H9 (cell line): ENCODE results near the gene TPH1. TPM values are rescaled to one million over a fixed set of nuclear protein-coding genes. Genes with fewer than 3 reads are reported as not detected.

Experiments used
- DNase-seq: peaks from one replicate; pipeline ENCODE4 v3.0.0-alpha.2; 2017
- H2AFZ ChIP-seq: one replicate; pipeline ENCODE4 v1.6.1; 2013; ENCODE audit warnings: mild to moderate bottlenecking, low read length, control low read depth, moderate library complexity
- H2AK5ac ChIP-seq: 2 replicates; pipeline ENCODE4 v1.6.1; 2013; ENCODE audit warnings: low read length, control low read depth, mixed read lengths; ENCODE audit not compliant: insufficient read length
- H2BK120ac ChIP-seq: one replicate; pipeline ENCODE4 v1.6.1; 2013; ENCODE audit warnings: low read depth, mild to moderate bottlenecking, low read length, control low read depth, inconsistent platforms; ENCODE audit not compliant: poor library complexity, severe bottlenecking
- H2BK12ac ChIP-seq: 2 replicates; pipeline ENCODE4 v1.6.1; 2013; ENCODE audit warnings: low read length, control low read depth, mixed read lengths, low read depth; ENCODE audit not compliant: insufficient read length
- H2BK15ac ChIP-seq: 2 replicates; pipeline ENCODE4 v1.6.1; 2013; ENCODE audit warnings: low read depth, low read length, control low read depth
- H2BK20ac ChIP-seq: one replicate; pipeline ENCODE4 v1.6.1; 2013; ENCODE audit warnings: low read depth, mild to moderate bottlenecking, low read length, control low read depth, inconsistent platforms; ENCODE audit not compliant: poor library complexity, severe bottlenecking
- H2BK5ac ChIP-seq: 2 replicates; pipeline ENCODE4 v1.6.1; 2013; ENCODE audit warnings: low read length, control low read depth, mixed read lengths; ENCODE audit not compliant: insufficient read length
- H3K14ac ChIP-seq: 2 replicates; pipeline ENCODE4 v1.6.1; 2013; ENCODE audit warnings: low read length, control low read depth; ENCODE audit not compliant: insufficient read depth
- H3K18ac ChIP-seq: 2 replicates; pipeline ENCODE4 v1.6.1; 2013; ENCODE audit warnings: low read depth, mild to moderate bottlenecking, mixed read lengths, low read length, control low read depth; ENCODE audit not compliant: insufficient read length
- H3K23ac ChIP-seq: 2 replicates; pipeline ENCODE4 v1.6.1; 2013; ENCODE audit warnings: low read length, control low read depth, mixed read lengths, low read depth; ENCODE audit not compliant: insufficient read length
- H3K23me2 ChIP-seq: 2 replicates; pipeline ENCODE4 v1.6.1; 2013; ENCODE audit warnings: low read depth, mild to moderate bottlenecking, mixed read lengths, low read length, control low read depth; ENCODE audit not compliant: insufficient read length, poor library complexity, severe bottlenecking
- H3K27ac ChIP-seq: 2 replicates; pipeline ENCODE4 v1.5.1; 2013; ENCODE audit warnings: low read length, control low read depth, mixed read lengths, low read depth; ENCODE audit not compliant: insufficient read length
- H3K27me3 ChIP-seq: 2 replicates; pipeline ENCODE4 v1.6.1; 2013; ENCODE audit warnings: low read length, control low read depth, inconsistent platforms; ENCODE audit not compliant: insufficient read depth
- H3K4ac ChIP-seq: 2 replicates; pipeline ENCODE4 v1.6.1; 2013; ENCODE audit warnings: low read depth, mild to moderate bottlenecking, control low read depth, inconsistent platforms, low read length, moderate library complexity
- H3K4me1 ChIP-seq: 2 replicates; pipeline ENCODE4 v1.6.1; 2013; ENCODE audit warnings: low read length, control low read depth, inconsistent platforms; ENCODE audit not compliant: insufficient read depth
- H3K4me2 ChIP-seq: 2 replicates; pipeline ENCODE4 v1.6.1; 2013; ENCODE audit warnings: low read length, control low read depth, mixed read lengths; ENCODE audit not compliant: insufficient read length, insufficient read depth
- H3K56ac ChIP-seq: 2 replicates; pipeline ENCODE4 v1.6.1; 2013; ENCODE audit warnings: low read depth, mild to moderate bottlenecking, mixed read lengths, low read length, control low read depth; ENCODE audit not compliant: insufficient read length
- H3K79me1 ChIP-seq: 2 replicates; pipeline ENCODE4 v1.6.1; 2013; ENCODE audit warnings: low read depth, mild to moderate bottlenecking, moderate library complexity, low read length, control low read depth, inconsistent platforms; ENCODE audit not compliant: insufficient read depth, poor library complexity, severe bottlenecking
- H3K79me2 ChIP-seq: 2 replicates; pipeline ENCODE4 v1.6.1; 2013; ENCODE audit warnings: low read length, control low read depth, inconsistent platforms; ENCODE audit not compliant: insufficient read depth
- H3K9ac ChIP-seq: 2 replicates; pipeline ENCODE4 v1.6.1; 2013; ENCODE audit warnings: low read length, control low read depth, mixed read lengths; ENCODE audit not compliant: insufficient read length; ENCODE audit errors: extremely low read depth
- H3K9me3 ChIP-seq: one replicate; pipeline ENCODE4 v1.6.1; 2013; ENCODE audit warnings: low read depth, low read length, inconsistent platforms; ENCODE audit not compliant: control insufficient read depth
- H3T11ph ChIP-seq: one replicate; pipeline ENCODE4 v1.6.1; 2013; ENCODE audit warnings: mild to moderate bottlenecking, low read length, control low read depth, inconsistent platforms
- H4K20me1 ChIP-seq: one replicate; pipeline ENCODE4 v1.6.1; 2013; ENCODE audit not compliant: control insufficient read depth, insufficient read length, insufficient read depth
- H4K5ac ChIP-seq: 2 replicates; pipeline ENCODE4 v1.6.1; 2013; ENCODE audit warnings: low read depth, mild to moderate bottlenecking, mixed read lengths, low read length, control low read depth; ENCODE audit not compliant: insufficient read length
- H4K8ac ChIP-seq: replicated peaks from 2 replicates; pipeline ENCODE4 v1.6.1; 2013; ENCODE audit warnings: low read length, control low read depth, mixed read lengths, low read depth; ENCODE audit not compliant: insufficient read length
- H4K91ac ChIP-seq: 2 replicates; pipeline ENCODE4 v1.6.1; 2013; ENCODE audit warnings: low read depth, mild to moderate bottlenecking, moderate library complexity, mixed read lengths, low read length, control low read depth; ENCODE audit not compliant: insufficient read length
- H3K27ac Mint-ChIP-seq, 3 experiments: 2 replicates in 2 of 3; 3 replicates in 1 of 3; pipeline ENCODE4 v1.8.0; 2020 to 2021; ENCODE audit warnings: mixed read lengths in 3 of 3, mild to moderate bottlenecking in 1 of 3, moderate library complexity in 1 of 3
- H3K27me3 Mint-ChIP-seq: 2 replicates; pipeline ENCODE4 v1.8.0; 2021; ENCODE audit warnings: low read depth, mild to moderate bottlenecking, moderate library complexity, mixed read lengths
- H3K36me3 Mint-ChIP-seq, 3 experiments: 2 replicates in 2 of 3; 3 replicates in 1 of 3; pipeline ENCODE4 v1.8.0; 2020 to 2021; ENCODE audit warnings: low read depth in 3 of 3, mixed read lengths in 3 of 3; ENCODE audit not compliant: insufficient read depth in 1 of 3
- H3K4me1 Mint-ChIP-seq, 2 experiments: 2 replicates each; pipeline ENCODE4 v1.8.0; 2020; ENCODE audit warnings: mixed read lengths in 2 of 2
- H3K4me3 Mint-ChIP-seq, 2 experiments: 2 replicates in 1 of 2; 3 replicates in 1 of 2; pipeline ENCODE4 v1.8.0; 2020 to 2021; ENCODE audit warnings: mild to moderate bottlenecking in 2 of 2, mixed read lengths in 2 of 2, moderate library complexity in 1 of 2
- H3K9me3 Mint-ChIP-seq, 2 experiments: 2 replicates in 1 of 2; 3 replicates in 1 of 2; pipeline ENCODE4 v1.8.0; 2020; ENCODE audit warnings: mild to moderate bottlenecking in 2 of 2, mixed read lengths in 2 of 2, moderate library complexity in 1 of 2
- CTCF ChIP-seq: fragments of 200-600 bp; sonication (generic); conservative IDR thresholded peaks from 3 replicates; pipeline ENCODE4 v1.8.0; 2021; ENCODE audit warnings: antibody characterized with exemption, mild to moderate bottlenecking
- WGBS: extraction: QIAGEN DNeasy Blood & Tissue Kit; methylation state at CpG from one replicate; pipeline ENCODE4 v1.1.7; 2013; ENCODE audit warnings: missing lambda C conversion rate, low lambda C conversion rate, mixed read lengths; ENCODE audit not compliant: insufficient read length; ENCODE audit errors: extremely low coverage; 5-methylcytosine and 5-hydroxymethylcytosine counted together
- total RNA-seq: library from RNA; stranded (reverse); gene quantifications from 2 replicates; pipeline ENCODE4 v1.2.1, GENCODE V29; 2021

TPH1 gene
- total RNA-seq, 1 experiment from 2014 or later, result 0.17 TPM

DNA sequence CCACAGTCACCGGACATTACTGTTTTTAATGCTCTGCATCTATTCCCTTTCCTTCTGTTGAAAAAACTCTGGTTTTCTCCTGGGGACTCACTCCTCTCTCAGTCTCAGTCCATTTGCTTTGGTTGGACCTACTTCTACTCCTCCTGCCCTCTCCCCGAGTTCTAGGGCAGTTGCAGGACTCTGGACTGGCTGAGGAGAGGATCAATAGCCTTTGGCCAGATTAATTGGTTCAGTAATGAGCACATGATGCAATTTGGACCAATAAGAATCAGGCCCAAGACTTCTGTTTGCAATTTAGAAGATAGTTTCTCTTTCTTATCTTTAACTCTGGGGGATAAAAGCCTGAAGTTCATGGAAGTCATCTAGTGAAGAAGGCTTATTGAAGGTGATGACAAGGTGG, 15.3 kb upstream of the TPH1 start:
- H3K79me2 ChIP-seq, result no peaks in the 10 kb centered on the region
- H3K18ac ChIP-seq, result no peak overlapping the region
- H4K8ac ChIP-seq, result no peak overlapping the region
- H3K27me3 ChIP-seq, result no peaks in the 10 kb centered on the region
- no peak overlapping the region for H2BK5ac ChIP-seq
- no peak overlapping the region for H2BK12ac ChIP-seq
- Mint-ChIP-seq H3K27ac (no peak overlapping the region), H3K4me1 (0 out of 4 replicates have a peak, but pooled peaks cover 0 to 2% of the 10 kb centered on the region in 2 experiments), H3K9me3 (no peaks in the 10 kb centered on the region), H3K27me3 (no peaks in the 10 kb centered on the region), H3K4me3 (no peak overlapping the region), H3K36me3 (no peaks in the 10 kb centered on the region)
- H2BK15ac ChIP-seq, result no peak overlapping the region
- no peaks in the 10 kb centered on the region for H4K20me1 ChIP-seq
- TF ChIP-seq CTCF, result no peak
- H4K91ac ChIP-seq, result no peak overlapping the region
- H3K4me1 ChIP-seq, result no peaks in the 10 kb centered on the region
- DNase-seq, result no peak
- H2BK20ac ChIP-seq, result no peak overlapping the region
- H4K5ac ChIP-seq, result no peak overlapping the region
- H3K4me2 ChIP-seq, result no peak overlapping the region
- no peak overlapping the region for H3K23ac ChIP-seq
- WGBS, result no CpG with 5 or more reads among the region's 2 CpGs
- no peak overlapping the region for H2AFZ ChIP-seq
- H3K4ac ChIP-seq, result no peak overlapping the region
- no peak overlapping the region for H2BK120ac ChIP-seq
- H3K23me2 ChIP-seq, result no peaks in the 10 kb centered on the region
- H3K27ac ChIP-seq, result no peak overlapping the region
- H3K9ac ChIP-seq, result no peak overlapping the region
- no peaks in the 10 kb centered on the region for H3K9me3 ChIP-seq
- no peak overlapping the region for H3K14ac ChIP-seq
- no peak overlapping the region for H2AK5ac ChIP-seq
- H3K56ac ChIP-seq, result no peak overlapping the region
- no peaks in the 10 kb centered on the region for H3K79me1 ChIP-seq
- no peak overlapping the region for H3T11ph ChIP-seq
